ENCODE measurements around the gene RBPJL. TPM values are rescaled to one million over a fixed set of nuclear protein-coding genes. Genes with fewer than 3 reads are reported as not detected.

Gene RBPJL
- total and polyA plus RNA-seq, 2 of the 13 experiments (the other 11 are each of a cell fraction or from before 2014, with no cell fraction given), result not detected

GRCh38 chr20:45345104-45345936 lies 38.7 kb downstream of the RBPJL start (continued):
- no peak for TF ChIP-seq ESRRA (CRISPR knock-in tag; IDR thresholded peaks at IDR 0.05; ENCODE audit: low read depth)
- TF ChIP-seq NR2F2 (IDR thresholded peaks at IDR 0.05; ENCODE audit: borderline replicate concordance, low read depth), result 0 out of 2 replicates have a peak, but pooled peaks have one; percentile 20
- 0 out of 2 replicates have a peak, but pooled peaks have one; percentile 34 for TF ChIP-seq ZNF619 (CRISPR knock-in tag; IDR thresholded peaks at IDR 0.05)
- no peak for TF ChIP-seq KAT2B (IDR thresholded peaks at IDR 0.05; ENCODE audit: borderline replicate concordance, low read depth, low read length)
- peak; percentile 27; the same call in 1 of the 2 replicates for TF ChIP-seq MLX (CRISPR knock-in tag; IDR thresholded peaks at IDR 0.05)
- 0 out of 2 replicates have a peak, but pooled peaks have one; percentile 29 for TF ChIP-seq KMT2B (CRISPR knock-in tag; IDR thresholded peaks at IDR 0.05)
- peak; percentile 62; the same call in 1 of the 2 replicates for TF ChIP-seq ZNF205 (CRISPR knock-in tag; IDR thresholded peaks at IDR 0.05)
- TF ChIP-seq ETV5 (CRISPR knock-in tag; IDR thresholded peaks at IDR 0.05; ENCODE audit: borderline replicate concordance), result peak; percentile 67; the same call in 1 of the 2 replicates
- TF ChIP-seq SP5 (CRISPR knock-in tag; IDR thresholded peaks at IDR 0.05; ENCODE audit: borderline replicate concordance, low read depth), result peak; percentile 51
- no peak for TF ChIP-seq SYNCRIP (IDR thresholded peaks at IDR 0.05; ENCODE audit: insufficient read depth, low read depth, low read length)
- no peak for TF ChIP-seq FOXP1 (IDR thresholded peaks at IDR 0.05)
- peak; percentile 43; the same call in 1 of the 2 replicates for TF ChIP-seq FOXP1 (CRISPR knock-in tag; IDR thresholded peaks at IDR 0.05)
- TF ChIP-seq MLLT10 (CRISPR knock-in tag; IDR thresholded peaks at IDR 0.05), result no peak
- TF ChIP-seq ZNF451 (CRISPR knock-in tag; IDR thresholded peaks at IDR 0.05), result no peak
- no peak for TF ChIP-seq PAX8 (CRISPR knock-in tag; IDR thresholded peaks at IDR 0.05; ENCODE audit: borderline replicate concordance)
- TF ChIP-seq PAXIP1 (CRISPR knock-in tag; conservative IDR thresholded peaks at IDR 0.05), result peak; percentile 55
- peak; percentile 79 for TF ChIP-seq SAP130 (CRISPR knock-in tag; IDR thresholded peaks at IDR 0.05; ENCODE audit: low read depth)
- TF ChIP-seq FOXK1 (CRISPR knock-in tag; IDR thresholded peaks at IDR 0.05; ENCODE audit: borderline replicate concordance, low read depth), result peak; percentile 32; the same call in 1 of the 2 replicates
- 0 out of 2 replicates have a peak, but pooled peaks have one; percentile 79 for TF ChIP-seq ZNF839 (CRISPR knock-in tag; IDR thresholded peaks at IDR 0.05; ENCODE audit: borderline replicate concordance)
- TF ChIP-seq BCL6 (CRISPR knock-in tag; IDR thresholded peaks at IDR 0.05), result 0 out of 2 replicates have a peak, but pooled peaks have one; percentile 12
- no peak for TF ChIP-seq CBX1 (IDR thresholded peaks at IDR 0.05; ENCODE audit: low read depth)
- TF ChIP-seq PPARG (CRISPR knock-in tag; conservative IDR thresholded peaks at IDR 0.05), result peak; percentile 90
- peak; percentile 58; the same call in 1 of the 2 replicates for TF ChIP-seq SETDB1 (CRISPR knock-in tag; IDR thresholded peaks at IDR 0.05; ENCODE audit: borderline replicate concordance)
- 0 out of 2 replicates have a peak, but pooled peaks have one; percentile 11 for TF ChIP-seq ZNF598 (CRISPR knock-in tag; IDR thresholded peaks at IDR 0.05; ENCODE audit: borderline replicate concordance)
- TF ChIP-seq PATZ1 (CRISPR knock-in tag; IDR thresholded peaks at IDR 0.05), result peak; percentile 66; the same call in 1 of the 2 replicates

Measured in HepG2 (cell line).